ENCODE results near the gene EP300. TPM values are rescaled to one million over a fixed set of nuclear protein-coding genes. Genes with fewer than 3 reads are reported as not detected.
"Not testable (repeated sequence)": the region's sequence is repeated elsewhere in the genome, so short reads cannot be mapped to it uniquely, and the experiment has no call there.

EP300 gene
- total RNA-seq, result 10 to 100 TPM; 58.9 to 65.8 TPM

GRCh38 chr22:41092023-41092817, at the start of gene EP300:
TSS of gene EP300 (plus strand) at chr22:41092592. CDS start at chr22:41093005, 413 bp downstream.
- peaks cover 0 to 2% of the 10 kb centered on the region in 2 donors for H3K9me3 Mint-ChIP-seq
- H3K27me3 Mint-ChIP-seq (ENCODE audit: low read depth), result no peaks in the 10 kb centered on the region
- H3K4me1 Mint-ChIP-seq (ENCODE audit: low read depth), result peaks cover 34% of the 10 kb centered on the region
- peak within 1 kb of the TSS; percentile 100 for H3K27ac Mint-ChIP-seq
- H3K4me3 Mint-ChIP-seq, result peak within 1 kb of the TSS; percentile 99 to 100
- ATAC-seq (replicated peaks in 1 of 2) (peak; percentile 56 to 57), DNase-seq (peak; percentile 86 to 91)
- H3K36me3 Mint-ChIP-seq (ENCODE audit: insufficient read depth in 2 of 2), result peaks cover 12 to 13% of the 10 kb centered on the region in 2 donors

GRCh38 chr22:41043722-41044121, 48.7 kb upstream of the EP300 start:
- Mint-ChIP-seq H3K4me3 (no peak overlapping the region), H3K27me3 (ENCODE audit: low read depth) (peaks cover 6% of the 10 kb centered on the region), H3K27ac (no peak overlapping the region), H3K4me1 (ENCODE audit: low read depth) (no peaks in the 10 kb centered on the region), H3K9me3 (no peaks in the 10 kb centered on the region), H3K36me3 (ENCODE audit: insufficient read depth in 2 of 2) (no peaks in the 10 kb centered on the region)
- ATAC-seq (replicated peaks in 1 of 2), result no peak
- no peak for DNase-seq

- not testable (repeated sequence) for DNase-seq; H3K4me1 Mint-ChIP-seq (ENCODE audit: low read depth); ATAC-seq (replicated peaks in 1 of 2); H3K4me3 Mint-ChIP-seq; H3K27me3 Mint-ChIP-seq (ENCODE audit: low read depth); H3K36me3 Mint-ChIP-seq (ENCODE audit: insufficient read depth in 2 of 2); H3K27ac Mint-ChIP-seq; H3K9me3 Mint-ChIP-seq
Observed at GRCh38 chr22:41045575-41045974, 46.8 kb upstream of the EP300 start.

GRCh38 chr22:41047801-41048211, 44.6 kb upstream of the EP300 start:
- Mint-ChIP-seq H3K36me3 (ENCODE audit: insufficient read depth in 2 of 2) (no peaks in the 10 kb centered on the region), H3K4me1 (ENCODE audit: low read depth) (peaks cover 2% of the 10 kb centered on the region), H3K27me3 (ENCODE audit: low read depth) (peaks cover 6% of the 10 kb centered on the region), H3K9me3 (no peaks in the 10 kb centered on the region), H3K27ac (peak overlapping the region; percentile 76), H3K4me3 (no peak overlapping the region)
- ATAC-seq (replicated peaks in 1 of 2) (no peak), DNase-seq (no peak)

- H3K27me3 Mint-ChIP-seq (ENCODE audit: low read depth); H3K36me3 Mint-ChIP-seq (ENCODE audit: insufficient read depth in 2 of 2); H3K4me1 Mint-ChIP-seq (ENCODE audit: low read depth); H3K4me3 Mint-ChIP-seq; H3K27ac Mint-ChIP-seq; ATAC-seq (replicated peaks in 1 of 2); DNase-seq; H3K9me3 Mint-ChIP-seq: not testable (repeated sequence)
Observed at GRCh38 chr22:41048345-41048744, 44.0 kb upstream of the EP300 start.

- Mint-ChIP-seq H3K27me3 (ENCODE audit: low read depth) (peaks cover 6% of the 10 kb centered on the region), H3K4me1 (ENCODE audit: low read depth) (peaks cover 10% of the 10 kb centered on the region), H3K27ac (no peak overlapping the region), H3K36me3 (ENCODE audit: insufficient read depth in 2 of 2) (no peaks in the 10 kb centered on the region), H3K4me3 (peak overlapping the region in 1 of 2 donors; percentile 32), H3K9me3 (no peaks in the 10 kb centered on the region)
- DNase-seq (no peak), ATAC-seq (replicated peaks in 1 of 2) (no peak)
Observed at GRCh38 chr22:41048791-41049717, 43.3 kb upstream of the EP300 start.

GRCh38 chr22:41049795-41050194, 42.6 kb upstream of the EP300 start:
- not testable (repeated sequence) for H3K36me3 Mint-ChIP-seq (ENCODE audit: insufficient read depth in 2 of 2); H3K27me3 Mint-ChIP-seq (ENCODE audit: low read depth); DNase-seq; ATAC-seq (replicated peaks in 1 of 2); H3K4me3 Mint-ChIP-seq; H3K9me3 Mint-ChIP-seq; H3K27ac Mint-ChIP-seq
- peaks cover 10% of the 10 kb centered on the region for H3K4me1 Mint-ChIP-seq (ENCODE audit: low read depth)

- DNase-seq (no peak), ATAC-seq (replicated peaks in 1 of 2) (no peak)
- Mint-ChIP-seq H3K27me3 (ENCODE audit: low read depth) (no peaks in the 10 kb centered on the region), H3K36me3 (ENCODE audit: insufficient read depth in 2 of 2) (no peaks in the 10 kb centered on the region), H3K9me3 (no peaks in the 10 kb centered on the region), H3K4me1 (ENCODE audit: low read depth) (peaks cover 10% of the 10 kb centered on the region), H3K4me3 (no peak overlapping the region), H3K27ac (no peak overlapping the region)
Observed at GRCh38 chr22:41050883-41051282, 41.5 kb upstream of the EP300 start.

GRCh38 chr22:41052661-41053490, 39.5 kb upstream of the EP300 start:
- no peak overlapping the region for H3K27ac Mint-ChIP-seq

GRCh38 chr22:41057076-41057475, 35.3 kb upstream of the EP300 start:
- ATAC-seq (replicated peaks in 1 of 2) (no peak), DNase-seq (no peak)
- Mint-ChIP-seq H3K36me3 (ENCODE audit: insufficient read depth in 2 of 2) (no peaks in the 10 kb centered on the region), H3K27me3 (ENCODE audit: low read depth) (no peaks in the 10 kb centered on the region), H3K4me1 (ENCODE audit: low read depth) (peaks cover 10% of the 10 kb centered on the region), H3K27ac (no peak overlapping the region), H3K9me3 (no peaks in the 10 kb centered on the region), H3K4me3 (no peak overlapping the region)

More at GRCh38 chr22:41052661-41053490, 39.5 kb upstream of the EP300 start:
- Mint-ChIP-seq H3K36me3 (ENCODE audit: insufficient read depth in 2 of 2) (no peaks in the 10 kb centered on the region), H3K9me3 (no peaks in the 10 kb centered on the region), H3K4me1 (ENCODE audit: low read depth) (peaks cover 10% of the 10 kb centered on the region), H3K27me3 (ENCODE audit: low read depth) (no peaks in the 10 kb centered on the region), H3K4me3 (no peak overlapping the region)
- no peak for DNase-seq
- no peak for ATAC-seq (replicated peaks in 1 of 2)

GRCh38 chr22:41062146-41062545, 30.2 kb upstream of the EP300 start:
- Mint-ChIP-seq H3K4me3 (no peak overlapping the region), H3K27ac (no peak overlapping the region), H3K36me3 (ENCODE audit: insufficient read depth in 2 of 2) (no peaks in the 10 kb centered on the region), H3K4me1 (ENCODE audit: low read depth) (no peaks in the 10 kb centered on the region), H3K27me3 (ENCODE audit: low read depth) (no peaks in the 10 kb centered on the region), H3K9me3 (no peaks in the 10 kb centered on the region)
- DNase-seq (no peak), ATAC-seq (replicated peaks in 1 of 2) (no peak)

- peaks cover 12% of the 10 kb centered on the region for H3K4me1 Mint-ChIP-seq (ENCODE audit: low read depth)
- H3K4me3 Mint-ChIP-seq; DNase-seq; H3K27me3 Mint-ChIP-seq (ENCODE audit: low read depth); ATAC-seq (replicated peaks in 1 of 2); H3K27ac Mint-ChIP-seq; H3K9me3 Mint-ChIP-seq; H3K36me3 Mint-ChIP-seq (ENCODE audit: insufficient read depth in 2 of 2): not testable (repeated sequence)
Observed at GRCh38 chr22:41064326-41064725, 28.1 kb upstream of the EP300 start.

Data from activated T-cell treated with anti-CD3 and anti-CD28 coated beads, Interleukin-2, amount 50 U/mL, for 72 hours (primary cell).